Activated T-helper 1 cell treated with anti-CD3 and anti-CD28 coated beads, Interleukin-12 subunit alpha, Interleukin-12 subunit beta, Interleukin-2, Interleukin-4 antibody, amounts not matched to agents 30 ng/mL and 10 ng/mL and 1 ng/mL, durations not matched to agents 14 hours and 24 hours and 36 hours (primary cell): ENCODE results near the gene AKAP10. TPM values are rescaled to one million over a fixed set of nuclear protein-coding genes. Genes with fewer than 3 reads are reported as not detected.
"Not testable (repeated sequence)": the region's sequence is repeated elsewhere in the genome, so short reads cannot be mapped to it uniquely, and the experiment has no call there.

Experiments
- DNase-seq: peaks from one replicate; pipeline ENCODE4 v3.0.0; 2021; ENCODE audit warnings: low spot score
- H3K27ac Mint-ChIP-seq: one replicate; pipeline ENCODE4 v1.8.0; 2021; ENCODE audit warnings: mild to moderate bottlenecking, mixed read lengths
- H3K27me3 Mint-ChIP-seq: one replicate; pipeline ENCODE4 v1.8.0; 2022; ENCODE audit warnings: mild to moderate bottlenecking, moderate library complexity, mixed read lengths; ENCODE audit not compliant: insufficient read depth
- H3K36me3 Mint-ChIP-seq: one replicate; pipeline ENCODE4 v1.8.0; 2021; ENCODE audit warnings: low read depth, mixed read lengths
- H3K4me1 Mint-ChIP-seq: one replicate; pipeline ENCODE4 v1.8.0; 2021; ENCODE audit warnings: low read depth, mixed read lengths
- H3K4me3 Mint-ChIP-seq: one replicate; pipeline ENCODE4 v1.8.0; 2021; ENCODE audit warnings: mild to moderate bottlenecking, moderate library complexity, mixed read lengths
- H3K9me3 Mint-ChIP-seq: one replicate; pipeline ENCODE4 v1.8.0; 2021; ENCODE audit warnings: mixed read lengths
- intact Hi-C: fragments of 100-400 bp; cut with micrococcal nuclease; formaldehyde crosslinking; loops from one replicate; pipeline ENCODE4 v1.15.1; 2024
- total RNA-seq: library from RNA; stranded (reverse); gene quantifications from 2 replicates; pipeline ENCODE4 v1.2.3, GENCODE V29; 2022

AKAP10 gene
- total RNA-seq, 1 donor from 2014 or later, result 39.3 TPM

- H3K27ac Mint-ChIP-seq, H3K4me3 Mint-ChIP-seq, DNase-seq, H3K9me3 Mint-ChIP-seq, H3K27me3 Mint-ChIP-seq, intact Hi-C loops: not testable (repeated sequence)
- H3K36me3 Mint-ChIP-seq, result peaks cover 29% of the 10 kb centered on the region
- peaks cover 34% of the 10 kb centered on the region for H3K4me1 Mint-ChIP-seq
Observed at GRCh38 chr17:19962954-19963353, 14.7 kb downstream of the AKAP10 start.

GRCh38 chr17:19958023-19958422, 19.6 kb downstream of the AKAP10 start:
- H3K27me3 Mint-ChIP-seq, result no peaks in the 10 kb centered on the region
- H3K36me3 Mint-ChIP-seq, result peaks cover 36% of the 10 kb centered on the region
- peak overlapping the region; percentile 27 for H3K27ac Mint-ChIP-seq
- peaks cover 28% of the 10 kb centered on the region for H3K4me1 Mint-ChIP-seq
- no peaks in the 10 kb centered on the region for H3K9me3 Mint-ChIP-seq
- no peak overlapping the region for H3K4me3 Mint-ChIP-seq
- intact Hi-C loops, result no loop called here
- DNase-seq, result no peak

DNA sequence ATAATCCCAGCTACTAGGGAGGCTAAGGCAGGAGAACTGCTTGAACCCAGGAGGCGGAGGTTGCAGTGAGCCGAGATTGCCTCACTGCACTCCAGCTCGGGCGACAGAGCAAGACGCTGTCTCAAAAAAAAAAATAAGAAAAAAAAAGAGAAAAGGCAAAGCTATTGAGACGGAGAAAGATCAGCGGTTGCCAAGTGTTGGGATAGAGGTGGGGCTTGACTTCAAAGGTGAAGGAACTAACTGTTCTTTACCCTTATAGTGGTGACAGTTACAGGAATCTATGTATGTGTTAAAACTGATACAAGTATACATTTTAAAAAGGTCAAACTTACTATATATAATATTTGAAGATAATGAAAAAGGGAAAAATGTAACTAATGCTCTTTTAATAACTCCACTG, 22.5 kb downstream of the AKAP10 start:
- intact Hi-C loops, result no loop called here

GRCh38 chr17:19951411-19951810, 26.2 kb downstream of the AKAP10 start:
- DNase-seq, H3K27me3 Mint-ChIP-seq, H3K27ac Mint-ChIP-seq, intact Hi-C loops, H3K9me3 Mint-ChIP-seq, H3K4me3 Mint-ChIP-seq: not testable (repeated sequence)
- Mint-ChIP-seq H3K36me3 (peaks cover 32% of the 10 kb centered on the region), H3K4me1 (peaks cover 44% of the 10 kb centered on the region)

More for the DNA sequence above, 22.5 kb downstream of the AKAP10 start:
- Mint-ChIP-seq H3K27ac (no peak overlapping the region), H3K36me3 (peaks cover 35% of the 10 kb centered on the region), H3K27me3 (no peaks in the 10 kb centered on the region), H3K4me1 (peaks cover 28% of the 10 kb centered on the region), H3K4me3 (no peak overlapping the region), H3K9me3 (no peaks in the 10 kb centered on the region)
- DNase-seq, result no peak

DNA sequence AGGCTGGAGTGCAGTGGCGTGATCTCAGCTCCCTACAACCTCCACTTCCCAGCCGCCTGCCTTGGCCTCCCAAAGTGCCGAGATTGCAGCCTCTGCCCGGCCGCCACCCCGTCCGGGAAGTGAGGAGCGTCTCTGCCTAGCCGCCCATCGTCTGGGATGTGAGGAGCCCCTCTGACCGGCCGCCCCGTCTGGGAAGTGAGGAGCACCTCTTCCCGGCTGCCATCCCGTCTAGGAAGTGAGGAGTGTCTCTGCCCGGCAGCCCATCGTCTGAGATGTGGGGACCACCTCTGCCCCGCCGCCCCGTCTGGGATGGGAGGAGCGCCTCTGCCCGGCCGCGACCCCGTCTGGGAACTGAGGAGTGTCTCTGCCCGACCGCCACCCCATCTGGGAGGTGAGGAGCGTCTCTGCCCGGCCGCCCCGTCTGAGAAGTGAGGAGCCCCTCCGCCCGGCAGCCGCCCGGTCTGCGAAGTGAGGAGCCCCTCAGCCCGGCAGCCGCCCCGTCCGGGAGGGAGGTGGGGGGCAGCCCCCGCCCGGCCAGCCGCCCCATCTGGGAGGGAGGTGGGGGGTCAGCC, 26.9 kb downstream of the AKAP10 start:
- H3K27ac Mint-ChIP-seq, intact Hi-C loops, H3K9me3 Mint-ChIP-seq: not testable (repeated sequence)

GRCh38 chr17:19948116-19948943, 29.3 kb downstream of the AKAP10 start:
- Mint-ChIP-seq H3K9me3 (no peaks in the 10 kb centered on the region), H3K4me3 (no peak overlapping the region), H3K4me1 (peaks cover 33% of the 10 kb centered on the region), H3K36me3 (peaks cover 29% of the 10 kb centered on the region), H3K27ac (peak overlapping the region; percentile 35), H3K27me3 (no peaks in the 10 kb centered on the region)
- intact Hi-C loops, result no loop called here
- no peak for DNase-seq

More for the DNA sequence above, 26.9 kb downstream of the AKAP10 start:
- Mint-ChIP-seq H3K36me3 (peaks cover 27% of the 10 kb centered on the region), H3K4me1 (peaks cover 41% of the 10 kb centered on the region)
- not testable (repeated sequence) for H3K27me3 Mint-ChIP-seq, H3K4me3 Mint-ChIP-seq, DNase-seq

DNA sequence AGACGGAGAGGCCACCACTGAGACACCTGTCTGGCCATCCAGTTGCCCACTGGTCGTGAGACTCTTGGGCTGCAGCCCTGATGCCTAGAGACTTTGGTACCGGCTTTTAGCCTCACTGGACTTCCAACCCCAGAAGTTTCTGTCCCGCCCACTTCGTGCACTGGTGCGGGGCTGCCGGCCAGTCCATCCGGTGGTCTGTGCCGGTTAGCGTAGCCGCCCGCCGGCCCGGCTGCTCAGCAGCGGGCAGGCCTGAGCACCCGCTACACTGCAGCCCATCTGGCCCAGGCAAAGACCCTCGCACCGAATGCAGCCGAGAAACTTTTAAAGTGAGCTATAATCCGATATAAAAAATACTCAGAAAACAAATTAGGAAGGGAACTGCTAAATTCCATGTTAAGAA, 30.7 kb downstream of the AKAP10 start:
- intact Hi-C loops, result no loop called here
- Mint-ChIP-seq H3K27ac (no peak overlapping the region), H3K4me3 (no peak overlapping the region), H3K9me3 (no peaks in the 10 kb centered on the region), H3K27me3 (no peaks in the 10 kb centered on the region), H3K36me3 (peaks cover 24% of the 10 kb centered on the region), H3K4me1 (peaks cover 28% of the 10 kb centered on the region)
- DNase-seq, result no peak

DNA sequence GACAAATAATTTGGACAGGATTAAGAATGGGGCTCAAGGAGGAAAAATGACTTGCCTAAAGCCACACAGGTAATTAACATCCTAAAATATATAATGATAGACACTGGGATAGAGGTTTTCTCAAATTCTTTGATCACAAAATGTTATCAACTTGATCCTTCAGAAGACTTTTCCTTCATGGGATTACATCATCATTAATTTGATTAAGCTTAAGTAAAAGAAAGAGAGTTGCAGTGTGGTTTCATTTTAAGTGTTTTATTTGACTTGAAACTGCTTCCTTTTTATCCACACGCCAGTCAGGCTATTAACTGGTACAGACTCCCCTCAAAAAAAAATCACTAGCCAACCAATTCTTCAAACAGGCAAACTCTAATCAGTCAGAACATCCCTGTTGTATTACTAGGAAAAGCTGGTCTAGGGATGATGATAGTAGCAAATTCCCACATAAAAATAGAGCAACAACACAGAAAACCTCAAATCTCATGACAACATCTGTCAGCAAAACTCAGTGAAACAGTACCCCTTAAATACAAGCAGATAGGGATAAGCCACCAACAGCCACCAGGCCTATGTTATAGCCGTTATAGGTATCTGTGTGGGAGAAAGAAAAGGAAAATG, 32.5 kb downstream of the AKAP10 start:
- Mint-ChIP-seq H3K27ac (no peak overlapping the region), H3K36me3 (peaks cover 27% of the 10 kb centered on the region)

GRCh38 chr17:19943599-19943998, 34.0 kb downstream of the AKAP10 start:
- Mint-ChIP-seq H3K27me3 (no peaks in the 10 kb centered on the region), H3K9me3 (no peaks in the 10 kb centered on the region), H3K4me1 (peaks cover 24% of the 10 kb centered on the region), H3K4me3 (no peak overlapping the region), H3K36me3 (peaks cover 33% of the 10 kb centered on the region), H3K27ac (no peak overlapping the region)
- DNase-seq, result no peak
- intact Hi-C loops, result no loop called here

More for the DNA sequence above, 32.5 kb downstream of the AKAP10 start:
- Mint-ChIP-seq H3K4me1 (peaks cover 30% of the 10 kb centered on the region), H3K4me3 (no peak overlapping the region), H3K9me3 (no peaks in the 10 kb centered on the region), H3K27me3 (no peaks in the 10 kb centered on the region)
- intact Hi-C loops, result no loop called here
- DNase-seq, result no peak

- intact Hi-C loops, result no loop called here
- Mint-ChIP-seq H3K27ac (no peak overlapping the region), H3K4me3 (no peak overlapping the region), H3K27me3 (no peaks in the 10 kb centered on the region), H3K4me1 (peaks cover 19% of the 10 kb centered on the region), H3K36me3 (peaks cover 31% of the 10 kb centered on the region), H3K9me3 (no peaks in the 10 kb centered on the region)
- no peak for DNase-seq
Observed at GRCh38 chr17:19943026-19943425, 34.6 kb downstream of the AKAP10 start.

DNA sequence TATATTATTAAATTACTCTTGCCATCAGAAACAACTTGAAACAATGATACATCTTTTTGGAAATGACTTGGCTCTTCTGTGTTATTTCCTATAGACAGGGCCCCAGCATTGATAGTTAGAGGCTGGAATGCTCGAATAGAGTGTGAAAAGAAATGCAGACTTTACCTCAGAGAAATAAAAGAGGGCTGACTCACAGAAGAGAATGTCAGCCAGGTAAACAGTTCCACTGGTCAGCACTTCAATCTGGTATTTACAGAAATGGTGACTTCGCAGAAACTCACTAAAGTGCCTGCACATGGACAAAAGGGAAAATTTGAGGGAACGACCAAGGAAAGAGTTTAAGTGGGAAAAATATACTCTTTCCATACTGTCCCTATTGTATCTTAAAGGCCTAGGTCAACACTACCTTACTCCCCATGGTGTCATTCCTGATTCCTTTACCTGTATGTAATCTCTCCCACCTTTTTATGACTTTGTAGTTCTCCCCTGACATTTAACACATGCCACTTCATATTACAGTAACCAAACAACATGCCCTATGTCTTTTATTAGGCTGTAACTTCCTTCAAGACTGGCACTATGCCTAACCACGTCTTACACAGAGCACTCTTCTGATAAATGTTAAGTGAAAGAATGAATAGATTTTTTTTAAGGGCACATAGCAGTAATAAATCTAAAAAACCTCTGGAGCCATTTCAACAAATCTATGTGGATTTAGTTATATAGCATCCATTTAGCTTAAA, 36.7 kb downstream of the AKAP10 start:
- intact Hi-C loops, result no loop called here
- peaks cover 35% of the 10 kb centered on the region for H3K36me3 Mint-ChIP-seq
- H3K27me3 Mint-ChIP-seq, result no peaks in the 10 kb centered on the region
- peaks cover 11% of the 10 kb centered on the region for H3K4me1 Mint-ChIP-seq
- H3K4me3 Mint-ChIP-seq, result no peak overlapping the region
- no peaks in the 10 kb centered on the region for H3K9me3 Mint-ChIP-seq
- no peak for DNase-seq
- H3K27ac Mint-ChIP-seq, result no peak overlapping the region

DNA sequence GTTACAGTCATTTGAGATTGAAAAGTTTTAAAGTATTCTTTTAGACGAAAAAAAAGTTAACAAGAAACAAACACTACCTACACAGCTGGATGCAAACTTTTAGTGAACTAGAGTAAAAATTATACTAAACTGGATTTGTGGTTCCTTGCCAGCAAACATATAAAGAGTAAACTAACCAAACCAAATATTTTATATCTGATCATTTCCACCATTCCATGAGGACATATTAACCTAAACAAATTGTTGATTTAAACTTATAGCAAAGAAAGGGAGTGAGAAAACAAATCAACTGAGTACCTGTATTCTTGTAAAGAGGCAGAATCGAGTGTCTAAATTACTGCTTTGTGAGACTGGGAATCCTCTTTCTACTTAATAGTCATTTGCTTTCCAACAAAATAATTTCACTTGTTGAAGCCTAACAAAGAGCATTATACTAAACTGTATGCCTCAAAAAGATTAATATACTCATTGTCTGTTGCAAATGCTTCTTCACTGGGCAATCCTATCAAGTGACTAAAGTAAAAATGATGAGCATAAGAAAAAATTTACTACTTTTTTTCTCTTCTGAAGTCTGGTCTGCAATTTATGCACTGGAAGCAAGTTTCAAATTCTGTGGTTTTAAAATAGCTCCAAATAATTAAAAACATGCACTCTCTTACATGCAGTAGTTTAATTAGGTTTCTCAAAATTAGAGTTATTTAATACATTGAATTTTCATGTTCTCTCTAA, 37.5 kb downstream of the AKAP10 start:
- Mint-ChIP-seq H3K4me3 (no peak overlapping the region), H3K9me3 (no peaks in the 10 kb centered on the region), H3K27ac (no peak overlapping the region), H3K27me3 (no peaks in the 10 kb centered on the region), H3K36me3 (peaks cover 33% of the 10 kb centered on the region), H3K4me1 (peaks cover 7% of the 10 kb centered on the region)
- DNase-seq, result no peak
- intact Hi-C loops, result no loop called here
